Erythroblast (primary cell): ENCODE results near the gene TRAPPC14.

Experiments used
- GATA1 ChIP-seq: IDR thresholded peaks from 2 replicates; pipeline ENCODE4 v1.6.1; 2011; ENCODE audit warnings: low read depth, mild to moderate bottlenecking, control low read depth, low read length, moderate library complexity
- POLR2A ChIP-seq: IDR thresholded peaks from 2 replicates; pipeline ENCODE4 v1.6.1; 2011; ENCODE audit warnings: mild to moderate bottlenecking, low read length

DNA sequence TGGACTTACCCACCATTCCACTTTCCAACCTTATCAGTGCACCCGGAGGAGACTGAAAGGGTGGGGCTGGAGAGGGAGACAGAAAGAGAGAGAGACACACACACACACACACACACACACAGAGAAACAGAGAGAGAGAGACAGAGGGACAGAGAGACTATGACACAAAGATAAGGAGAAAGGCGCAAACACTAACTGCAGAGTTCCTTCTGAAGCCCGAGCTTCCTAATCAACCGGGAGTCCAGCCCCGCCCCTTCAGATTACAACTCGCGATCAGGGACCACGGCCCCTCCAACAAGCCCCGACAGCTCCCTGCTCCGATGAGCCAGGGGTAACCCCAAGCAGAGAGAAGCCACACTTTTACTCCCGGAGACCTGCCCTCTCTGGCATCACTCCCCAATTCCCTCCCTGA lies 9.4 kb upstream of the TRAPPC14 start:
- TF ChIP-seq POLR2A (no peak), GATA1 (no peak)
